GM21619 (cell line): ENCODE data around the gene HFM1.
"Not testable (repeated sequence)": the region's sequence is repeated elsewhere in the genome, so short reads cannot be mapped to it uniquely, and the experiment has no call there.

Experiments
- ATAC-seq: cut with Tn5 transposase; IDR thresholded peaks from one replicate; pipeline ENCODE4 v1.9.1; 2021; ENCODE audit not compliant: unreplicated experiment

HFM1 gene, protein sequence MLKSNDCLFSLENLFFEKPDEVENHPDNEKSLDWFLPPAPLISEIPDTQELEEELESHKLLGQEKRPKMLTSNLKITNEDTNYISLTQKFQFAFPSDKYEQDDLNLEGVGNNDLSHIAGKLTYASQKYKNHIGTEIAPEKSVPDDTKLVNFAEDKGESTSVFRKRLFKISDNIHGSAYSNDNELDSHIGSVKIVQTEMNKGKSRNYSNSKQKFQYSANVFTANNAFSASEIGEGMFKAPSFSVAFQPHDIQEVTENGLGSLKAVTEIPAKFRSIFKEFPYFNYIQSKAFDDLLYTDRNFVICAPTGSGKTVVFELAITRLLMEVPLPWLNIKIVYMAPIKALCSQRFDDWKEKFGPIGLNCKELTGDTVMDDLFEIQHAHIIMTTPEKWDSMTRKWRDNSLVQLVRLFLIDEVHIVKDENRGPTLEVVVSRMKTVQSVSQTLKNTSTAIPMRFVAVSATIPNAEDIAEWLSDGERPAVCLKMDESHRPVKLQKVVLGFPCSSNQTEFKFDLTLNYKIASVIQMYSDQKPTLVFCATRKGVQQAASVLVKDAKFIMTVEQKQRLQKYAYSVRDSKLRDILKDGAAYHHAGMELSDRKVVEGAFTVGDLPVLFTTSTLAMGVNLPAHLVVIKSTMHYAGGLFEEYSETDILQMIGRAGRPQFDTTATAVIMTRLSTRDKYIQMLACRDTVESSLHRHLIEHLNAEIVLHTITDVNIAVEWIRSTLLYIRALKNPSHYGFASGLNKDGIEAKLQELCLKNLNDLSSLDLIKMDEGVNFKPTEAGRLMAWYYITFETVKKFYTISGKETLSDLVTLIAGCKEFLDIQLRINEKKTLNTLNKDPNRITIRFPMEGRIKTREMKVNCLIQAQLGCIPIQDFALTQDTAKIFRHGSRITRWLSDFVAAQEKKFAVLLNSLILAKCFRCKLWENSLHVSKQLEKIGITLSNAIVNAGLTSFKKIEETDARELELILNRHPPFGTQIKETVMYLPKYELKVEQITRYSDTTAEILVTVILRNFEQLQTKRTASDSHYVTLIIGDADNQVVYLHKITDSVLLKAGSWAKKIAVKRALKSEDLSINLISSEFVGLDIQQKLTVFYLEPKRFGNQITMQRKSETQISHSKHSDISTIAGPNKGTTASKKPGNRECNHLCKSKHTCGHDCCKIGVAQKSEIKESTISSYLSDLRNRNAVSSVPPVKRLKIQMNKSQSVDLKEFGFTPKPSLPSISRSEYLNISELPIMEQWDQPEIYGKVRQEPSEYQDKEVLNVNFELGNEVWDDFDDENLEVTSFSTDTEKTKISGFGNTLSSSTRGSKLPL (N-terminal part only)

DNA sequence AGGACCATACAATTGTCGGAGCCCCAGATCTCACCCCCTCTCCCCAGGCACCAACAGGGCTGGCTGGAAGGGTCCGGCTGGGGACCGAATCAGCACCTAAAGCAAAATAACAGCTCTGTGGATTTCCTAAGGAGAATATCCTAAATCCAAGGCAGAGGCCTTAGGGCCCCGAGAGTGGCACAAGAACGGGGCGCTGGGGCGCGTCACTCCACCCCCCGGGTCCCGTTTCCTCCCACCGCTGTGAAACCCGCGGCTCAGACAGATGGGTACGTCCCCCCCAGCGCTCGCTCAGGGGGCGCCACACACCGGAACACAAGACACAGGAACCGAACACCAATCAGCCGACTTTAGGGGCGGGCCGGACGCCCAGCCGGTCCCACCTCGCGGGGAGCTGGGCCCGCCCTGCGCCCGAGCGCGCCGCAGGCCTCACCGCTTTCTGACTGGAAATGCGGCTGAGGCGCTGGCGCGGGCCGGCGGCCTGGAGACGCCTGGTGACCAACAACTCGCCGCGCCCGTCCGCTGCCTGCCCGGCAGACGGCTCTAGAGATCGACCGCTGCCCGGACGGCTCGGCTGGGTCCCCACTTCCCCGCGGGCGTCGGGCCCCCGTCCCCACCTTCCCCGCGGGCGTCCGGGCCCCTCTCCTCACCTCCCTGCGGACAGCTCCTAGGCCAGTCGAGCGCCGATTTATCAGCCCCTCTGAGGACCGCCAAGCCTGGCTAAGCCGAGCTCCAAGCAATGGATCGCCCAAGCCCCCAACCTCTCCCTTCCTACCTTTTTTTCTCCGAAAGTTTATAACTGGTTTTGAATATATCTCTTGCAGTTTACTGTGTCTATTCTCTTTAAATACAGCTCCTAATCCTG is at the start of gene HFM1:
Gene HFM1 (minus strand): TSS at position 687 of the 862 bp plus-strand sequence. CDS start 3,755 bp downstream, outside the sequence.
- ATAC-seq = peak; percentile 97

DNA sequence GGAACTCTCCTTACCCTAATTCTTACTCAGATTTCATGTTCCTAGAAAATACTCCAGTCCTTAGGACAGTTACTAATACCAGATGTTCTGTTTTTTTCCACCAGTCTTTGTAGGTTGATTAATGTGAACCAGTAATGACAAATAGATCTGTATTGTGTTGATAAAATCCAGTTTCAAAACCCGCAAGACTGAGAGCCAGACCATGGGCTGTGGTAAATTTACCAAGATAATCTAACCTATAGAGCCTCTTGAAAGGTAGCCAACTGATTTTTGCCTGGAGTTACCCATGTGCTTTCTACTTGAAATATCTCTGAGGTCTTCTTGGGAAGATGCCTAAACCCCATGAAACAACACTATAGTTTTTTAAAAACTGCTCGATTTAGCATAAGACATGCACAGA is 49.5 kb upstream of the HFM1 start:
- ATAC-seq = no peak

DNA sequence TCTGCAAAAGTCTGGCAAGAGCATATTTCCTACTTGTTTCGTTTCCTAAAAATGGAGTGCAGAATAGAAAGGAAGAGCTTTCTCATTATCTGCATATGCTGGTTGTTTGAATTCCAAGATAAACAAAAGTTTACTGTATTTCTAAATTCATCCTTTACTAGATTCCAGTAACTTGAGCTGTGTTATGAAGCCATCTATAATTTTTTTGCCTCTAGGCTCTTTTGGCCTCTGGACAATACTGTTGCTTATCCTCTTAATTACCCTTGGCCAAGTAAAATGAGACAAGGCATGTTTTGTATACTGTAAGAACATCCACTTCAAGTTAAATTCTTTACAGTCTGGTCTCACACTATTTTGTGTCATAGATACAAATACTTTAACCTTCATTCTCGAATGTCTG is 45.6 kb upstream of the HFM1 start:
- ATAC-seq = no peak

DNA sequence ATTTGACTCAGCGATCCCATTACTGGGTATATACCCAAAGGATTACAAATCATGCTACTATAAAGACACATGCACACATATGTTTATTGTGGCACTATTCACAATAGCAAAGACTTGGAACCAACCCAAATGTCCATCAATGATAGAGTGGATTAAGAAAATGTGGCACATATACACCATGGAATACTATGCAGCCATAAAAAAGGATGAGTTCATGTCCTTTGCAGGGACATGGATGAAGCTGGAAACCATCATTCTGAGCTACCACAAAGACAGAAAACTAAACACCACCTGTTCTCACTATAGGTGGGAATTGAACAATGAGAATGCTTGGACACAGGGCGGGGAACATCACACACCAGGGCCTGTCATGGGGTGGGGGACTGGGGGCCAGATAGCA is 43.1 kb upstream of the HFM1 start:
- ATAC-seq = not testable (repeated sequence)

DNA sequence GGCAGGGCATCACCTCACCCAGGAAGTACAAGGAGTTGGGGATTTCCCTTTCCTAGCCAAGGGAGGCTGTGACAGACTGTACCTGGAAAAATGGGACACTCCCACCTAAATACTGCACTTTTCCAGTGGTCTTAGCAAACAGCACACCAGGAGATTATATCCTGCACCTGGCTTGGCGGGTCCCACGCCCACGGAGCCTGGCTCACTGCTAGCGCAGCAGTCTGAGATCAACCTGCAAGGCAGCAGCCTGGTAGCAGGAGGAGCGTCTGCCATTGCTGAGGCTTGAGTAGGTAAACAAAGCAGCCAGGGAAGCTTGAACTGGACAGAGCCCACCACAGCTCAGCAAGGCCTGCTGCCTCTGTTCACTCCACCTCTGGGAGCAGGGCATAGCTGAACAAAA is 37.3 kb upstream of the HFM1 start:
- not testable (repeated sequence) for ATAC-seq

DNA sequence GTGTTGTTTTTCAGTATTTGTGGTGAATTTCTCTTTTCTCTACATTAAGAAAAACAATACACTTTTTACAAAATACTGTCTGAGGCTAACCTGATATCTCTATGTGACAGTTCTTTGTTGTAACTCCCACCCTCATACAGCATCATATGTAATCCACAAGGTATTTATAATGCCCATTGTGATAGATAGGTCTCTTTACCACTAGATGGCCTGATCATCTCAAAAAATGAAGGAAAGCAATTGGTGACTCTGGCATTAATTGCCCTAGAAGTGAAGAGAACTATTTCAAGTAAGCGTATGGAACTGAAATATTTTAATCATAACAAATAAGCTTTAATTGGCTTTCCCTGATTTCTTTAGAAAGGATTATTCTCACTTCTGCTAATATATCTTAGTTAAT is 36.2 kb upstream of the HFM1 start:
- ATAC-seq = no peak

DNA sequence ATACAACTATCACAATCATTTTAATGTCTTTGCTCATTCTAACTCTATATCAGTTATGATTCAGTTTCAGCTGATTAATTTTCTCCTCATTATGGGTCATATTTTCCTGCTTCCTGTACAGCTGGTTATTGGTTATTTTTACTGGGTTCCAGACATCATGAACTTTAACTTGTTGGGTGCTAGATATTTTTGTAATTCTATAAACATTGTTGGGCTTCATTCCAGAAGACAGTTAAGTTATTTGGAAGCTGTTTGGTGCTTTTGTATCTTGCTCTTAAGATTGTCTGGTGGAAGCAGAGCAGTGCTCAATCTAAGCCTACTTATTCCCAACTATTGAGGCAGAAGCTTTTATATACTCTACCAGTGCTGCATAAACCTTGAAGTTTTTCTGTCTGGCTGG is 34.4 kb upstream of the HFM1 start:
- ATAC-seq = no peak

DNA sequence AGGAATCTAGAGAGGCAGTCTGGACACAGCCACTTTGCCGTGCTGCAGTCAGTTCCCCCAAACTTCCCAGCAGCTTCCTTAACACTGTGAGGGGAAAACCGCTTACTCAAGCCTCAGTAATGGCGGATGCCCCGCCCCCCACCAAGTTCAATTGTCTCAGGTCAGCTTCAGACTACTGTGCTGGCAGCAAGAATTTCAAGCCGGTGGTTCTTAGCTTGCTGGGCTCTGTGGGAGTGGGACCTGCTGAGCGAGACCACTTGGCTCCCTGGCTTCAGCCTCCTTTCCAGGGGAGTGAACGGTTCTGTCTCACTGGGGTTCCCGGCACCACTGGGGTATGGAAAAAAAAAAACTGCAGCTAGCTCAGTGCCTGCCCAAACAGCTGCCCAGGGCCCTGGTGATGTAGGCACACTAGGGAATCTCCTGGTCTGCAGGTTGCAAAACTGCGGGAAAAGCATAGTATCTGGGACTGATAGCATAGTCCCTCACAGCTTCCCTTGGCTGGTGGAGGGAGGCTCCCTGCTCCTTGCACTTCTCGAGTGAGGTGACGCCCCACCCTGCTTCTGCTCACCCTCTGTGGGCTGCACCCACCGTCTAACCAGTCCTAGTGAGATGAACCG is 23.7 kb upstream of the HFM1 start:
- no peak for ATAC-seq

DNA sequence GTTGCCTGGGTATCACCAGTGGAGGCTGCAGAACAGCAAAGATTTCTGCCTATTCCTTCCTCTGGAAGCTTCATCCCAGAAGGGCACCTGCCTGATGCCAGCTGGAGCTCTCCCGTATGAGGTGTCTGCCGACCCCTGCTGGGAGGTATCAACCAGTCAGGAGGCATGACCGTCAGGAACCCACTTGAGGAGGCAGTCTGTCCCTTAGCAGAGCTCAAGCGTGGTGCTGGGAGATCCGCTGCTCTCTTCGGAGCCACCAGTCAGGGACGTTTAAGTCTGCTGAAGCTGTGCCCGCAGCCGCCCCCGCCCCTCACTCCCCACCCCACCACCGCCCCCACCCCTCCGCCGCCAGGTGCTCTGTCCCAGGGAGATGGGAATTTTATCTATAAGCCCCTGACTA is 23.1 kb upstream of the HFM1 start:
- ATAC-seq = no peak

DNA sequence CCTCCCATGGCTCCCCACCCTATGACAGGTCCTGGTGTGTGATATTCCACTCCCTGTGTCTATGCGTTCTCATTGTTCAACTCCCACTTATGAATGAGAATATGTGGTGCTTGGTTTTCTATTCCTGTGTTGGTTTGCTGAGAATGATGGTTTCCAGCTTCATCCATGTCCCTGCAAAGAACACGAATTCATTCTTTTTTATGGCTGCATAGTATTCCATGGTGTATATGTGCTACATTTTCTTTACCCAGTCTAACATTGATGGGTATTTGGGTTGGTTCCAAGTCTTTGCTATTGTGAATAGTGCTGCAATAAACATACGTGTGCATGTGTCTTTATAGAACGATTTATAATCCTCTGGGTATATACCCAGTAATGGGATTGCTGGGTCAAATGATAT is 17.9 kb upstream of the HFM1 start:
- not testable (repeated sequence) for ATAC-seq

DNA sequence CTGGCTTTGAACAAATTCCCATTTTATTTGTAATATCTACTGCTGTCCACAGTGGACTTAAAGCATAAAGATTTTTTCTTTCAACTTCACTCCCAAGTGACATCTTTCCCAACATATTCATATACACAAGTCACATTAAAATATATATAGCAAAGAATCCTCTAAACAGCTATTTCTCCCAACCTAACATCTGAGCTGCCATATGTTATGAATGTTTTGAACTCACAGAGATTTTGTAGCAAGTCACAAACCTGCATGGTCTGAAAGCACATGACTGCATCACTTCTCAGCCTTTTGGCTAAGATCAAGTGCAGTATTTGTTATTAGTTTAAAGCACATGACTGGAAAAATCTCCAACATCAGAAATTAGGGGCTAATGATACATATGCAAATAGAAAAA is 7.7 kb upstream of the HFM1 start:
- ATAC-seq = no peak

DNA sequence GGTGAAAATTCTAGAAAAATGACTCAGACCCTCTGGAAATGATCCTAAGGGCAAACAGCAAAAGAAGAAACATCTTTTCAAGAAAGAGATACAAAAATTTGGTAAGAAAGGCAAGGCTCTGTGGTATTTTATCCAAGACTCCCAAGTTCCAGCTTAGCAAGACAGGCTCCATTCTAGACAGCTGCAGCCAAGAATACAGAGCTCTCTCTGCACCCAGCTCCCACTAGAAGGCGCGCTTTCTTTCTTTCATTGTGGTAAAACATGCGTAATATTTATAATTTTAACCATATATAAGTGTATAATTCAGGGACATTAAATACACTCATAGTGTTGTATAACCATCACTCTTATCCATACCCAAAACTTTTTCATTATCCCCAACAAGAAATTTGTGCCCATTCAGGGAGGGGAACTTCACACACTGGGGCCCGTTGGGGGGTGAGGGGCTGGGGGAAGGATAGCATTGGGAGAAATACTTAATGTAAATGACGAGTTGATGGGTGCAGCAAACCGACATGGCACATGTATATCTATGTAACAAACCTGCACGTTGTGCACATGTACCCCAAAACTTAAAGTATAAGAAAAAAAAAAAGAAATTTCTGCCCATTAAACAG is 2.2 kb upstream of the HFM1 start:
- ATAC-seq = no peak

DNA sequence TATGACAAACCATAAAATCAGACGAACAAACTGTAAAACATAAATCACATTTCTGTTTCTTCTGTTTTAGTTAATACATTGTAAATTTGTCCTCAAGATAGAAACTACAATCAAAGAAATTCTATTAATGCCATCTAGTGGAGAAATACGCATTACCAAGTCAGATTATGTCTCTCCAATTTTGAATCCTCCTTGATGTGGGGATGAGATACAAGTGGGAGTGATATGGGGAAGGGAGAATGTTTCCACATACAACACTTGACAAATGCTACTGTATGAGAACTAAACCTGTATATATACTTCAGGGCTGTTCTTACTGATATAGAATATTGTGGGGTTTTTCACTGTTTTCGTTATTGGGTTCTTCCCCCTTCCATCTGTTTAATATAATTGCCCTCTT is 2.6 kb downstream of the HFM1 start:
- ATAC-seq = no peak

DNA sequence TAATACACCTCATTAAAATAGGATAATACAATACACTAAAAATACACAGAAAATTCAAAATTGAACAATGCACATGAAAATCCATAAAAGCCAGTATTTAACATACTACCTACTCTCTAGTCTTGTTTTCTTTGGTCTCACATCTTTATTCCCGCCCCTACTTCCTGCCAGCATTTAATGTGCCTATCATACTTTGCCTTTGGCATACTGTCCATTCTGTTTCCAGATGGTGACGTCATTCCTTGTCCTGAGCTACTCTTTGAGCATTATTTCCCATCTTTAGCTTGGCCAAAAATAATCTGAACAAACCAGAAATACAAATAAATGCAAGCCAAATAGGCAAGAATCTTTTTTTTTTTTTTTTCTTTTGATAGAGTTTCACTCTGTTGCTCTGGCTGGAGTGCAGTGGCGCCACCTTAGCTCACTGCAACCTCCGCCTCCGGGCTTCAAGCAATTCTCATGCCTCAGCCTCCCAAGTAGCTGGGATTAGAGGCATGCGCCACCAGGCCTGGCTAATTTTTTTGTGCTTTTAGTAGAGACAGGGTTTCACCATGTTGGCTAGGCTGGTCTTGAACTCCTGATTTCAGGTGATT is 4.4 kb downstream of the HFM1 start:
- no peak for ATAC-seq

DNA sequence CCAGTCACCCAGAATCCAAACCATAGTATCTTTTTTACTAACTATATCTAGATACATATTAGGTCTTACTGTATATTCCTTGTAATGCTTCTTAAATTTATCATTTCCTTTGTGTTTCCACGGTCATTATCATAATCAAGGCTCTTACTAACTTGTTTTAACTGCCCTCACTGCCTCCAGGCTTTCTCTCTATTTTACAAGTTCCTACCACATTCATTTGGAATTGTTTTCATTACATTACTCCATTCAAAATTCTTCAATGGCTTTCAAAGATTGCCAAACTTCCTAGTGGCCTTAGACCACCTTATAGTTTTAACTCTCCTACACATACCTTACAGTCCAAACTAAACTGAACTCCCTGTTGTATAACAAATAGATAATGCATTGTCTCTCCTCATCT is 6.3 kb downstream of the HFM1 start:
- no peak for ATAC-seq

DNA sequence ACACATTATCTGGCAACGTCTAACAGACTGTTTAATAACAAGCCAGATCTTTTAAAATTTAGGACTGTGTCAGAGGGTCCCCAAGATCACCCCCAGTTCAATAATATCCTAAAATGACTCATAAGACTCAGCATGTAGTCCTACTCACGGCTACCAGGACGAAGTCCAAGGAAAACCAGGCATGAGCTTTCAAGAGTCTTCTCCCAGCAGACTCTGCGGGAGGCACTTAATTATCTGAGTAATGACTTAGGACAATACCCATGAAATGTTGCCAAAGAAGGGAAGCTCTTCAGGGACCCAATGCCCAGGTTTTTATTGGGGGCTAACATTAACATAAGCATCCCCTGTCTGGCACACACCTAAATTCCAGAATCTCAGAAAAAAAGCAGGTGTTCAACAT is 7.0 kb downstream of the HFM1 start:
- no peak for ATAC-seq

DNA sequence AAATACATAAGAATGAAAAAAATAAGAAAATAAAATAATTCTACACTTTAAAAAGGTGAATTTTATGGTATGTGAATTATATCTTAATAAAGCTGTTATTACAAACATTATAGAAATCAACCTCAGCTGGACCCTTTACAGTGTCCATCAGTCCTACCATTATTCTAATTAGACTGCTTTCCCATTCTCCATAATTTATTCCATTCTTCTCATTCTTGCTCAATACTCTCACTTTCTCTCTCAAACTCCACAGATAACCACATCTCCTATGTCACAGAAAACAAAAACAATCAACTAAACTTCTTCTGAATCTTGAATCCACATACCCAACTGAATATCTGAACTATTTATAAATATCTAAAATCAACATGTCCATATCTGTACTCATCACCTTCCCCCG is 11.6 kb downstream of the HFM1 start:
- no peak for ATAC-seq

DNA sequence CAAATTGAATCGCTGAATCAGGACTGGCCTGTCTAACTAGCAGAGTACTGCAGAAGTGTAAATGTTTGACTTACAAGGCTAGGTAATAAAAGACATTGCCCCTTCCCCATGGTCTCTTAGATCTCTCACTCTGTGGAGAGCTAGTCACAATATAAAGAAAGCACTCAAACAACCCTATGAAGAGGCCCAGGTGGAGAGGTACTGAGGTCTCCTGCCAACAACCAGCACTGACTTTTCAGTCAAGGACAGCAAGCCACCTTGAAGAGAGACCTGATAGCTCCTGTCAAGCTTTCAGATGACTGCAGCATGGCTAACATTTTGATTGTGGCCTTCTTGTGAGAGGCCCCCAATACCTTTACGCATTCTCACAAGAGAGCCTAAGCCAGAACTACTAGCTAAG is 18.5 kb downstream of the HFM1 start:
- ATAC-seq = no peak

DNA sequence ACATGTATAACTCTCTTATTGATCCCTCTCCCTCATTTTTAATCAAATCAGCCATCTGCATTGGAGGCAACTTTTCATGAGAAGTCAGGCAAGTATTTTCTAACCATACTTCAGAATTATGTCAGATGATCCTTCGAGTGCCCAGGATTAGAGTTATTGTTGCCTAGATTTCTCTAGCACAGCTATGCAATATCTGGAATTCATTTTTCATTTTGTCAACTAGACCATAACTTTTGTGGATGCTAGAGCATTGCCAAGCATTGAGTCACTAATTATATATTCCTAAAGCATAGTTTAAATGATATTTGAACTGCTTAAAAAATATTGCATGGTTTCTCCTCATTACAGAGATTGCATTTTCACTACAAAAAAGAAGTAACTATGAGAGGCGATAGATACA is 21.2 kb downstream of the HFM1 start:
- no peak for ATAC-seq
